Neuronal stem cell (in vitro differentiated cells): Measurements from ENCODE around the gene PKNOX1.
A peak's percentile ranks its signal among the peaks of the same experiment; 100 is the strongest.
"Not testable (repeated sequence)": the region's sequence is repeated elsewhere in the genome, so short reads cannot be mapped to it uniquely, and the experiment has no call there.

Experiments used
- DNase-seq: peaks from one replicate; pipeline ENCODE4 v3.0.0-alpha.2; 2013; ENCODE audit warnings: low spot score
- H2AFZ ChIP-seq: one replicate; pipeline ENCODE4 v1.6.1; 2013; ENCODE audit warnings: mild to moderate bottlenecking, low read length, inconsistent platforms
- H2AK5ac ChIP-seq: 2 replicates; pipeline ENCODE4 v1.6.1; 2013; ENCODE audit warnings: low read depth, mild to moderate bottlenecking, inconsistent platforms, low read length, moderate library complexity, mixed read lengths
- H2BK120ac ChIP-seq: 2 replicates; pipeline ENCODE4 v1.6.1; 2013; ENCODE audit warnings: low read depth, mild to moderate bottlenecking, inconsistent platforms, low read length, moderate library complexity, mixed read lengths
- H2BK12ac ChIP-seq: one replicate; pipeline ENCODE4 v1.6.1; 2013; ENCODE audit warnings: low read length, inconsistent platforms
- H2BK15ac ChIP-seq: 2 replicates; pipeline ENCODE4 v1.6.1; 2013; ENCODE audit warnings: mild to moderate bottlenecking, low read length, inconsistent platforms, mixed read lengths
- H2BK5ac ChIP-seq: one replicate; pipeline ENCODE4 v1.6.1; 2013; ENCODE audit warnings: inconsistent platforms, mild to moderate bottlenecking, low read length, moderate library complexity
- H3K14ac ChIP-seq: one replicate; pipeline ENCODE4 v1.6.1; 2013; ENCODE audit warnings: low read length, inconsistent platforms
- H3K18ac ChIP-seq: 2 replicates; pipeline ENCODE4 v1.6.1; 2013; ENCODE audit warnings: low read length, inconsistent platforms
- H3K23ac ChIP-seq: 2 replicates; pipeline ENCODE4 v1.6.1; 2013; ENCODE audit warnings: low read depth, mild to moderate bottlenecking, mixed read lengths, low read length, inconsistent platforms; ENCODE audit not compliant: poor library complexity
- H3K27ac ChIP-seq: replicated peaks from 3 replicates; pipeline ENCODE4 v1.5.1; 2013; ENCODE audit warnings: low read length, inconsistent platforms
- H3K27me3 ChIP-seq, 3 experiments: 2 replicates each; pipeline ENCODE4 v1.6.1; 2013; ENCODE audit warnings: low read length in 3 of 3, mild to moderate bottlenecking in 2 of 3, inconsistent platforms in 1 of 3, low read depth in 1 of 3, mixed read lengths in 1 of 3, moderate library complexity in 1 of 3; ENCODE audit not compliant: control insufficient read depth in 3 of 3, insufficient read depth in 3 of 3
- H3K36me3 ChIP-seq, 2 donors: replicated peaks in 1 of 2; 2 replicates each; pipeline ENCODE4 v1.6.1; 2013; ENCODE audit warnings: low read length in 2 of 2; ENCODE audit not compliant: control insufficient read depth in 2 of 2, insufficient read depth in 2 of 2
- H3K4ac ChIP-seq: 2 replicates; pipeline ENCODE4 v1.6.1; 2013; ENCODE audit warnings: inconsistent platforms, mild to moderate bottlenecking, low read length, moderate library complexity
- H3K4me1 ChIP-seq, 2 donors: 1 replicate in 1 of 2; 2 replicates in 1 of 2; pipeline ENCODE4 v1.6.1; 2013; ENCODE audit warnings: low read length in 2 of 2, low read depth in 1 of 2; ENCODE audit not compliant: control insufficient read depth in 2 of 2, insufficient read depth in 1 of 2
- H3K4me2 ChIP-seq: one replicate; pipeline ENCODE4 v1.6.1; 2013; ENCODE audit warnings: mild to moderate bottlenecking, low read length, inconsistent platforms; ENCODE audit not compliant: insufficient read depth, poor library complexity, severe bottlenecking
- H3K4me3 ChIP-seq, 2 donors: 2 replicates each; pipeline ENCODE4 v1.5.1; 2013; ENCODE audit warnings: low read length in 2 of 2, mild to moderate bottlenecking in 2 of 2, inconsistent platforms in 1 of 2, moderate library complexity in 1 of 2
- H3K79me1 ChIP-seq: one replicate; pipeline ENCODE4 v1.6.1; 2013; ENCODE audit warnings: low read depth, mild to moderate bottlenecking, inconsistent platforms, low read length, moderate library complexity
- H3K9ac ChIP-seq: one replicate; pipeline ENCODE4 v1.6.1; 2013; ENCODE audit warnings: mild to moderate bottlenecking, low read depth, low read length, inconsistent platforms; ENCODE audit not compliant: poor library complexity
- H3K9me3 ChIP-seq, 2 donors: replicated peaks in 1 of 2; 2 replicates each; pipeline versions ENCODE3 to v1.6.1; 2013; ENCODE audit warnings: low read length in 2 of 2, mild to moderate bottlenecking in 2 of 2, inconsistent platforms in 1 of 2, low read depth in 1 of 2, mixed read lengths in 1 of 2, moderate library complexity in 1 of 2; ENCODE audit not compliant: control insufficient read depth in 2 of 2, insufficient read depth in 1 of 2
- H4K8ac ChIP-seq: one replicate; pipeline ENCODE4 v1.6.1; 2013; ENCODE audit warnings: low read depth, mild to moderate bottlenecking, inconsistent platforms, low read length, moderate library complexity
- H4K91ac ChIP-seq: one replicate; pipeline ENCODE4 v1.6.1; 2013; ENCODE audit warnings: low read length, low read depth, mild to moderate bottlenecking, inconsistent platforms; ENCODE audit not compliant: poor library complexity
- WGBS, 2 donors: extraction: QIAGEN DNeasy Blood & Tissue Kit; methylation state at CpG; one replicate each; pipeline ENCODE4 v1.1.7; 2013; ENCODE audit warnings: missing lambda C conversion rate in 2 of 2, mixed read lengths in 1 of 2; ENCODE audit not compliant: insufficient read length in 2 of 2, insufficient replicate concordance in 1 of 2; ENCODE audit errors: extremely low coverage in 2 of 2; 5-methylcytosine and 5-hydroxymethylcytosine counted together

PKNOX1 gene

DNA sequence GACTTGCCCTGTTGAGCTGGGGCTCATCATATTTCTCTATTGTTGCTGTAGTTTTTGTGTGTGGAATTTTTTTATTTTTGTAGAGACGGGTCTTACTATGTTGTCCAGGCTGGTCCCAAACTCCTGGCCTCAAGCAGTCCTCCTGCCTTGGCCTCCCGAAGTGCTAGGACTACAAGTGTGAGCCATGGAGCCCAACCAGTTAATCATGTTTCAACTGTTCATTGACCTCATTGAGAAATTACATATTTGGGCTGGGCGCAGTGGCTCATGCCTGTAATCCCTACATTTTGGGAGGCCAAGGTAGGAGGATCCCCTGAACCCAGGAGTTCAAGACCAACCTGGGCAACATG is 9.2 kb upstream of the PKNOX1 start:
- H2BK12ac ChIP-seq: no peak overlapping the region
- H3K23ac ChIP-seq: no peak overlapping the region
- no peaks in the 10 kb centered on the region for H3K36me3 ChIP-seq
- DNase-seq: no peak
- no peak overlapping the region for H2BK5ac ChIP-seq
- H3K27ac ChIP-seq: no peak overlapping the region
- H4K91ac ChIP-seq: no peak overlapping the region
- peaks cover 0 to 2% of the 10 kb centered on the region in 2 donors for H3K4me1 ChIP-seq
- H2BK120ac ChIP-seq: no peak overlapping the region
- H3K4me2 ChIP-seq: no peak overlapping the region
- H3K18ac ChIP-seq: no peak overlapping the region
- H2BK15ac ChIP-seq: no peak overlapping the region
- H3K27me3 ChIP-seq: no peaks in the 10 kb centered on the region
- no peak overlapping the region for H3K4me3 ChIP-seq
- peak overlapping the region; percentile 8 for H3K14ac ChIP-seq
- peak overlapping the region; percentile 81 for H2AK5ac ChIP-seq
- no peaks in the 10 kb centered on the region for H3K79me1 ChIP-seq
- no CpG with 5 or more reads among the region's 3 CpGs for WGBS, 2 donors
- no peak overlapping the region for H3K9ac ChIP-seq
- H3K9me3 ChIP-seq: no peaks in the 10 kb centered on the region
- H2AFZ ChIP-seq: no peak overlapping the region
- H3K4ac ChIP-seq: no peak overlapping the region
- no peak overlapping the region for H4K8ac ChIP-seq

DNA sequence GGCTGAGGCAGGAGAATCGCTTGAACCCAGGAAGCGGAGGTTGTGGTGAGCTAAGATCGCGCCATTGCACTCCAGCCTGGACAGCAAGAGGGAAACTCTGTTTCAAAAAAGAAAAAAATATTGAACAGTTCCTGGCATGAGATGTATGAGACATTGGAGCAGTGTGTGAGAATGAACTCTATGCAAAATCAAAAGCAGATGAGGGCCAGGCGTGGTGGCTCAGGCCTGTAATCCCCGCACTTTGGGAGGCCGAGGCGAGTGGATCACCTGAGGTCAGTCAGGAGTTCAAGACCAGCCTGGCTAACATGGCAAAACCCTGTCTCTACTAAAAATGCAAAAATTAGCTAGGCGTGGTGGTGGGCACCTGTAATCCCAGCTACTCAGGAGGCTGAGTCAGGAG is 6.7 kb upstream of the PKNOX1 start:
- H3K4ac ChIP-seq, H3K18ac ChIP-seq, H4K91ac ChIP-seq, H3K27ac ChIP-seq, H3K79me1 ChIP-seq, H2AFZ ChIP-seq, H4K8ac ChIP-seq, DNase-seq, H3K4me1 ChIP-seq, H2BK120ac ChIP-seq, H2AK5ac ChIP-seq, H3K14ac ChIP-seq, H3K27me3 ChIP-seq, H3K36me3 ChIP-seq, H2BK12ac ChIP-seq, H3K23ac ChIP-seq, H3K4me3 ChIP-seq, H3K9me3 ChIP-seq, H2BK15ac ChIP-seq, H3K9ac ChIP-seq, H2BK5ac ChIP-seq, H3K4me2 ChIP-seq: not testable (repeated sequence)
- WGBS, 2 donors: no CpG with 5 or more reads among the region's 9 CpGs

DNA sequence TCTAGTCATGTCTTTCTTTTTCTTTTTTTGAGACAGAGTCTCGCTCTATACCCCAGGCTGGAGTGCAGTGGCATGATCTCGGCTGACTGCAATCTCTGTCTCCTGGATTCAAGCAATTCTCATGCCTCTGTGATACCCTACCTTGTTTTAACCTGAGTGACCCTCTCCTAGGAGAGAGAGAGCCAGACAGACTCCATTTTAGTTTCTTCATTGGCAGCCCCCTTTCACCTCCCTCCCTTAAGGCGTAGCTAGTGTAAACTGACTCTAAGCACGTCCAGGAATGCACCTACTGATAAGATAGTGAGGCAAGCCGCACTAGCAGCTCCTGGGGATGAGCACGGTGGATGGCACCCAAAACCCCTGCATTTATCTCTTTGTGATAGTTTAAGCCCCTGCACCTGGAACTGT is 5.2 kb upstream of the PKNOX1 start:
- DNase-seq: no peak
- no peak overlapping the region for H2BK12ac ChIP-seq

DNA sequence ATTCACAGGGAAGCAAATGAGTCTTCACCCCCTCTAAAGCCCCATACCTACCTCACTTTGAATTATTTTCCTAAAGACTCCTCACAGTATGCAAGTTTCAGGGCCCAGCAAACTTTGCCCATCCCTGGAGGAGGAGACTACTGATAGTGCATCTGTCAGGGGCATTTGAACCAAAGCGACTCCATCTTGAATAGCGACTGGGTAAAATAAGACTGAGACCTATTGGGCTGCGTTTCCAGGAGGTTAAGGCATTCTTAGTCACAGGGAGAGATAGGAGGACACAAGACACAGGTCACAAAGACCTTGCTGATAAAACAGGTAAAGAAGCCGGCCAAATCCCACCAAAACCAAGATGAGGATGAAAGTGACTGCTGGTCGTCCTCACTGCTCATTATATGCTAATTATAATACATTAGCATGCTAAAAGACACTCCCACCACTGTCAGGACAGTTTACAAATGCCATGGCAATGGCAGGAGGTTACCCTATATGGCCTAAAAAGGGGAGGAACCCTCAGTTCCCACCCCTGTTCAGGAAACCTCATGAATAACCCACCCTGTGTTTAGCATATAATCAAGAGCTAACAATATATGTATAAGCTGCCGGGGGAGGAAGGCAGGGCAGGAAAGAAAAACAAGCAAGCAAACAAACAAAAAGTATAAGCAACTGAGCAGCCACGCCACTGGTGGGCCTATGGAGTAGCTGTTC is 3.3 kb upstream of the PKNOX1 start:
- no CpG with 5 or more reads among the region's 7 CpGs for WGBS, 2 donors

More for the DNA sequence above, 5.2 kb upstream of the PKNOX1 start:
- H2BK120ac ChIP-seq: no peak overlapping the region
- no peak overlapping the region for H3K4me3 ChIP-seq
- H4K91ac ChIP-seq: no peak overlapping the region
- no peak overlapping the region for H2AK5ac ChIP-seq
- H3K27me3 ChIP-seq: no peaks in the 10 kb centered on the region
- H2BK15ac ChIP-seq: no peak overlapping the region
- H3K4me2 ChIP-seq: no peak overlapping the region
- no peak overlapping the region for H3K9ac ChIP-seq
- no peak overlapping the region for H3K18ac ChIP-seq
- peaks cover 6% of the 10 kb centered on the region for H3K79me1 ChIP-seq
- H4K8ac ChIP-seq: no peak overlapping the region
- peak overlapping the region; percentile 53 for H2AFZ ChIP-seq
- H3K4me1 ChIP-seq: peaks cover 5 to 8% of the 10 kb centered on the region in 2 donors
- H3K27ac ChIP-seq: no peak overlapping the region
- no CpG with 5 or more reads among the region's 6 CpGs for WGBS, 2 donors
- peaks cover 2% of the 10 kb centered on the region in 2 donors for H3K9me3 ChIP-seq
- H3K36me3 ChIP-seq: no peaks in the 10 kb centered on the region
- no peak overlapping the region for H2BK5ac ChIP-seq
- H3K14ac ChIP-seq: no peak overlapping the region
- no peak overlapping the region for H3K4ac ChIP-seq
- H3K23ac ChIP-seq: no peak overlapping the region

More for the DNA sequence above, 3.3 kb upstream of the PKNOX1 start:
- no peak overlapping the region for H4K91ac ChIP-seq
- peak overlapping the region; percentile 76 for H2AFZ ChIP-seq
- H2BK15ac ChIP-seq: no peak overlapping the region
- no peak for DNase-seq
- no peak overlapping the region for H3K14ac ChIP-seq
- no peak overlapping the region for H4K8ac ChIP-seq
- H3K23ac ChIP-seq: no peak overlapping the region
- H3K4me1 ChIP-seq: peaks cover 6% of the 10 kb centered on the region in 2 donors
- no peak overlapping the region for H3K27ac ChIP-seq
- peaks cover 10% of the 10 kb centered on the region for H3K79me1 ChIP-seq
- H3K4ac ChIP-seq: no peak overlapping the region
- H3K4me2 ChIP-seq: no peak overlapping the region
- no peak overlapping the region for H2AK5ac ChIP-seq
- no peak overlapping the region for H3K4me3 ChIP-seq
- H3K36me3 ChIP-seq: no peaks in the 10 kb centered on the region
- H3K18ac ChIP-seq: no peak overlapping the region
- no peak overlapping the region for H2BK5ac ChIP-seq
- no peak overlapping the region for H3K9ac ChIP-seq
- H2BK120ac ChIP-seq: no peak overlapping the region
- no peaks in the 10 kb centered on the region for H3K27me3 ChIP-seq
- peaks cover 2% of the 10 kb centered on the region in 2 donors for H3K9me3 ChIP-seq
- no peak overlapping the region for H2BK12ac ChIP-seq
